Stimulated activated CD8-positive, alpha-beta memory T cell treated with anti-CD3 and anti-CD28 coated beads, Interleukin-7, amount 100 ng/mL, for 24 hours (primary cell): Measurements from ENCODE around the gene TMEM74B.
"Not testable (repeated sequence)": the region's sequence is repeated elsewhere in the genome, so short reads cannot be mapped to it uniquely, and the experiment has no call there.

Source experiments
- DNase-seq: peaks from one replicate; pipeline ENCODE4 v3.0.0-alpha.2; 2020; ENCODE audit warnings: low read depth

TMEM74B gene

DNA sequence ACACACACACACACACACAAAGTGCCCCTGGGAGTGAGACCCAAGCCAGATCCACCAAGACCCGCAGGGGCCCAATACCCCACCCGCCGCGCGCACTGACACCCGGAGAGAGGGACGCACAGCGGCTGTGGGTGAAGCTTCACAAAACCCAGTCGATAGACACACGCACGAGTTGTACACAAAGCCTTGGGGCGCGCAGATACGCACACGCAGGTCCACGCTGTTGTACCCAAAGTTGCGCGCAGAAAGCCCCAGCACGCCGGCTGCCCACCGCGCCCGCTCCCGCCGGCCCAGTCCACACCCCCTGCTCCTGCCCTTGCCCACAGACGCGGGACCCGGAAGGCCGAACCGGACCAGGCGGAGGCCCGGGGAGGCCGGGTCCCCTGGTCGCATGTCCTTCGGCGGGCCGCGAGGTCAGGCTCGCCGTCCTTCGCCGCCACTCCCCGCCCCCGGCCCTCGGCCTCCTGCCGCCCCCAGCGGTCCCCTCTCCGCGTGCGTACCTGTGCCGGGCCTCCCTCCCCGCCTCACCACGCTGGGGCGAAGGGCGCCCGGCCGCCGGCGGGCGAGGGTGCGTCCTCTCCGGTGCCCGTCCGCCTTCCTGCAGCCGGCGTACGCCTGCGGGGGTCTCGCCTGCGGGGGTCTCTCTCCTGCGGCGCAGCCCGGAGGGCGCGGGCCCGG is at the start of gene TMEM74B:
TMEM74B (minus strand) TSS at position 344 of the 678 bp plus-strand sequence. CDS start 1,180 bp downstream, outside the sequence.
- no peak for DNase-seq

DNA sequence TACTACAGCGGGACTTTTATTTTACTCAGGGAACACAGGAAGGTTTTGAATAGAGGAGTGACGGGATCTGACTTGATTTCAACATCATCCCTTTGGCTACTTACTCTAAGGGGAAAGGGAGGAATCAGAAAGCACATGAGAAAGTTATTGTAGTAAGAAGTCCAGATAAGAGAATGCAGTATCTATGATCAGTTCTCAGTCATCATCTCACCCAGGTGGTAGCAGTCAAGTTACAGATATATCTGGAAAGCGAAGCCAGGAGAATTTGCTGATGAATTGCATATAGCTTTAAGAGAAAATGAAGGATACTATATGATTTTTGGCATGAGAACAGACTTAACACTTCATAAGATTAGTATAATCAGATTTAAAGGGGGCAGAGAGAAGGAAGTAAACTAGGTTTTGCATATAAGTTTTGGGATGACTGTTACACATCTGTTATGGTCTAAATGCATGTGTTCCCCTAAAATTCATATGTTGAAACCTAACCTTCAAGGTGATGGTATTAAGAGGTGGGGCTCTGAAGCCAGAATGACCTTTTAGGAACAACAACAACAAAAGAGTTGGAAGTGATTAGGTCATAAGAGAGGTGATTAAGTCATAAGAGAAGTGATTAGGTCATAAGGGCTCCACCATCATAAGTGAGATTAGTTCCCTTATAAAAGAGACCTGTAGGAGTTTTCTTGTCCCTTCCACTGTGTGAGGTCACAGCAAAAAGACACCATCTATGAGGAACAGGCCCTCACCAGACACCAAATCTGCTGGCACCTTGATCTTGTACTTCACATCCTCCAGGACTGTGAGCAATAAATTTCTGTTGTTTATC is 47.7 kb upstream of the TMEM74B start:
- no peak for DNase-seq

- DNase-seq: no peak
Observed at GRCh38 chr20:1229541-1229940, 44.8 kb upstream of the TMEM74B start.

- peak; percentile 63 for DNase-seq
Observed at GRCh38 chr20:1225783-1226654, 41.2 kb upstream of the TMEM74B start, which contains the start of gene RAD21L1. RAD21L1 (plus strand) TSS chr20:1226044; CDS start chr20:1228454, 2,410 bp downstream.

DNA sequence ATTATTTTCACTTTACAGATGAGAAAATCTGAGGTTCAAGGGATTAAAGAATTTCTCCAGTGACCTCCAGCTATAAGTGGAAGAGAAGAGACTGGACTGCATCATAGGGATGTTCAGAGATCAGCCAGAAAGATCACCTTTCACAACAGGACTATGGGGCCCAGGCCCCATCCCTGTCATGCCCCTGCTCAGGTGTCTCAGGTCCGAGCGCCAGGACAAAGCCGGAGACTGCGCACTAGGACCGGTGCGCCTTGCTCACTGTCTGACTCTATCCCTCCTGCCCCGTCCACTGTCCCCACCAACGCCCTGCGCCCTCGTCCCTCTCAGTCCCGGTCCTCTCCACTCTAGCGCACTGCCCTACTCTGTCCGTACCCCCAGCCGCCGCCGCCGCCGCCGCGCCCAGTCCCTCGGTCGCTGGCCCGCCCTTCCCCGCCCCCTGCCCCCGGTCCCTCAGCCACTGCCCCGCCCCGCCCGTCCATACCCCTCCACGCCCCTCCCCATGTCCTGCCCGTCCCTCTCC is 40.5 kb upstream of the TMEM74B start:
- no peak for DNase-seq

DNA sequence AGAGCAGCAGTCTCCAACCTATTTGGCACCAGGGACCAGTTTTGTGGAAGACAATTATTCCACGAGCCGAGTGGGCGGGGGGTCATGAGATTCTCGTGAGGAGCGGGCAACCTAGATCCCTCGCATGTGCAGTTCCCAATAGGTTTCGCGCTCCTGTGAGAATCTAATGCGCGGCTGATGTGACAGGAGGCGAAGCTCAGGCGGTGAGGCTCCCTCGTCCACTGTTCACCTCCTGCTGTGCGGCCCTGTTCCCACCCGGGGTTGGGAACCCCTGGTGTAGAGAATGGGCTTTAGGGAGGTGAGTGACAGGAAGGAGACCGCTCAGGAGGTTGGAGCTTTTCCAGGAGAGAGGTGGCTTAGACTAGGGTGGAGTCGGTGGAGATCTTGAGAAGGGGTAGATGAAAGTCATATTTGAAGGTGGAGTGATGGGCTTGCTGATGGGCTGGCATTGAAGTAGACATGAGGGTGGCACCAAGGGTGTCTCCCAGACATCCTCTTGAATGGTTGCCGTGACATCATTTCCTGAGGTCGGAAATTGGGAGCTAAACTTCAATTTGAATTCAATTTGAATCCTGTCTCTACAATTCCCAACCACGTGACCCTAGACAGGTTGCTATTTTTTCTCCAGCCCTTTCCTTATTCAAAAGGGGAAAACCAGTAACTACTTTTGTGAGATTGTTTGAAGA is 39.6 kb upstream of the TMEM74B start:
- no peak for DNase-seq

- not testable (repeated sequence) for DNase-seq
Observed at GRCh38 chr20:1222750-1223149, 38.0 kb upstream of the TMEM74B start.

DNA sequence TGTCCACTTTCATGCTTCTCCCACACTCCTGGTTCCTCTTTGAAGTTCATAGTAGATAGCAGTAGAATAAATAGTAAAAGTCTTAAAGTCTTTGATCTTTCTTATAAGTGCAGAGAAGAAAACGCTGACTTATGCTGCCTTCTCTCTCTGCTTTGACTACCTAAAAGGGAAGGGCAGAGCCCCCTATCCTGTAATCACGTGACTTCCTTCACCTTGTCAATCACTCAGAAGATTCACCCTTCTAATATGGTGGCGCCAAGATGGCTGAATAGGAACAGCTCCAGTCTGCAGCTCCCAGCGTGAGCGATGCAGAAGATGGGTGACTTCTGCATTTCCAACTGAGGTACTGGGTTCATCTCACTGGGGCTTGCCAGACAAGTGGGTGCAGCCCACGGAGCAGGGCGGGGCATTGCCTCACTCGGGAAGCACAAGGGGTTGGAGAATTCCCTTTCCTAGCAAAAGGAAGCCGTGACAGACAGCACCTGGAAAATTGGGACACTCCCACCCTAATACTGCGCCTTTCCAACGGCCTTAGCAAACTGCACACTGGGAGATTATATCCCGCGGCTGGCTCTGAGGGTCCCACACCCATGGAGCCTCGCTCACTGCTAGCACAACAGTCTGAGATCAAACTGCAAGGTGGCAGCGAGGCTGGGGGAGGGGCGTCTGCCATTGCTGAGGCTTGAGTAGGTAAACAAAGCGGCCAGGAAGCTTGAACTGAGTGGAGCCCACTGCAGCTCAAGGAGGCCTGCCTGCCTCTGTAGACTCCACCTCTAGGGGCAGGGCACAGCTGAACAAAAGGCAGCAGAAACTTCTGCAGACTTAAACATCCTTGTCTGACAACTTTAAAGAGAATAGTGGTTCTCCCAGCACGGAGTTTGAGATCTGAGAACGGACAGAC is 32.0 kb upstream of the TMEM74B start:
- not testable (repeated sequence) for DNase-seq

GRCh38 chr20:1215386-1216170 is 30.8 kb upstream of the TMEM74B start:
- DNase-seq: peak; percentile 27

- no peak for DNase-seq
Observed at GRCh38 chr20:1214838-1215261, 30.1 kb upstream of the TMEM74B start.

DNA sequence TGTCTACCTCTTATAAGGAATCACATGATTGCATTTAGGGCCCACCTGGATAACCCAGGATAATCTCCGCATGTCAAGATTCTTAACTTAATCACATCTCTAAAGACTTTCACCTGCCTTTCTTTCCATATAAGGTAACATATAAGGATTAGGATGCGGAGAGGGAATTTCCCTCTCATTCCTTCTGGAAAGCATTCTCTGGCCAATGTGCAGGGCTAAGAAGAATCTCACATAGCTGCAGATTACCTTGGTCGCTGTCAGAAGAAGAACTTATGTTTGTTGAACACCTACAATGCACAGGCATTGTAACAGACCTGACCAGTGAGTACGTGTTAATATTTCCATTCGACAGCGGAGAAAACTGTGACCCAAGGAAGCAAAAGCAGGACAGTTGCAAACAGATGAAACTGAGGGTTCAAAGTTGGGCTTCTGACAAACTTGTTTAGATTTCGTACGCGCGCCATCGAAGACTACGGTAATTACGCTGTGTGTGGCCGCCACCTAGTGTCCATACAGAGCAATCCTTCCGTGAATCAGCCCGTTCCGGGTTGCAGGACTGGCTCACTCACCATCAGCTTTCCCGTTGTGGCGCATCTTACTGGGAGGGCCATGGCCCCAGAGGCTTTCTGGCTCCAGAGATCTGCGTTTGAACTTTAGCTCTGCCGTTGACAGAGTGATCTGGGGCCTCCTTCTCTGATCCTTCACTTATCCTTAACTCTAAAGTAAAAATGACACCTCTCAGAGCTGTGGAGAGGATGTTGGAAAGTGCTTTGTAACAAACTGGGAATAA is 28.0 kb upstream of the TMEM74B start:
- DNase-seq: no peak

DNA sequence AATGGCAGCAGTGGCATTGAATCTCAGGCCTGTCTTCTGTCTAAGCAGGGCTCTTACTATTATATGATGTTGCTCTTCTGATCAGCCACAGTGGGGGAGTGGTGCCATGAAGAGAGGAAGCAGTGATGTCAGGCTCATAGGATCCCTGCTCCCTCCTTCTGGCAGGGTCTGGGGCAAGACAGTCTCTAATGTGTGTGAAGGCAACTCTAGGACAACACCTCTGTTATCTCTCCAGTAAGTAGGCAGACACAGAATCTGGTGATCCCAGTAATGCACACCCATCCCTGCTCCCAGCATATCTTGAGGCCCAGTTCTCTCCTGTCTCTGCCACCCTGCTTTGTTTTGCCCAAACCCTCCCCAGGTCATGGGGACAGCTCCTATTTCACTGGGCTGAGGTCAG is 27.2 kb upstream of the TMEM74B start:
- DNase-seq: no peak

GRCh38 chr20:1210501-1210900 is 25.7 kb upstream of the TMEM74B start:
- no peak for DNase-seq

GRCh38 chr20:1209447-1210387 is 24.9 kb upstream of the TMEM74B start:
- no peak for DNase-seq

- DNase-seq: no peak
Observed at GRCh38 chr20:1207293-1207878, 22.6 kb upstream of the TMEM74B start.

DNA sequence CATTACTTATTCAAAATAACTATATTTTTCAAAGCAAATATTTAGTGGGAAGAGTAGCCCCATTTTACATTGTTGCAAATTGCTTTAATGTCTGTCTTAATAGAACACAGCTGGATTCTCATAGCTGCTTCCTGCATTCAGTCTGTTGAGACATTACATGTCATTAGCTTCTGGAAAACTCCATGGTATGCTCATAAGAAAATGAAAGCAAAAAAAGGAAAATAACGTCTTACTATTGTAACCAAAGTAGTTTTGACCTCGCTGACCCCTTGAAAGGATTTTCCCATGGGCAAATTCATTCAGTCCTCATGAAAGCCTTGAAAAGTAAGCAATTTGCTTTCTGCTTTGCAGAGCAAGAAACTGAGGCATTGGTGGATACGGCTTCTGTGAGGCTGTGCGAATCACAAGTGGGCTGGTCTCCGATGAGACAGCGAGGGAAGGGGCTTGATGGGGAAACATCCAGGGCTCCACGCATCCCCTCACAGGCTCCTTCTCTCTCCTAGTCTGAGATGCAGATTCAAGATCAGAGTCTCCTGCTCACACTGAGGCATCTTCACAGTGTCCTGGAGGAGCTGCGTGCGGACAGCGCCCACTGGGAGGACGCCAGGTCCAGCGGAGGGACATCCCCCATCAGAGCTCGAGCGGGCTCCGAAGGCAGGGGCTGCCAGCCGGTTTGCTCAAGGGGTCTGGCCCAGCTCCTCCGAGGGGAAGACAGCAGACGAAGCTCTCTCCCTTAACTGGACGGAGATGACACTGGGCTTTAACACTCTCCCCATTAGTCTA is 21.8 kb upstream of the TMEM74B start:
- no peak for DNase-seq
